Stimulated activated CD8-positive, alpha-beta memory T cell treated with anti-CD3 and anti-CD28 coated beads, Interleukin-15, amount 100 ng/mL, for 48 hours (primary cell): ENCODE data around the gene SUPT3H.

Experiments used
- DNase-seq, 2 donors: peaks; one replicate each; pipeline ENCODE4 v3.0.0-alpha.2; 2020; ENCODE audit warnings: low read depth in 2 of 2

SUPT3H gene

DNA sequence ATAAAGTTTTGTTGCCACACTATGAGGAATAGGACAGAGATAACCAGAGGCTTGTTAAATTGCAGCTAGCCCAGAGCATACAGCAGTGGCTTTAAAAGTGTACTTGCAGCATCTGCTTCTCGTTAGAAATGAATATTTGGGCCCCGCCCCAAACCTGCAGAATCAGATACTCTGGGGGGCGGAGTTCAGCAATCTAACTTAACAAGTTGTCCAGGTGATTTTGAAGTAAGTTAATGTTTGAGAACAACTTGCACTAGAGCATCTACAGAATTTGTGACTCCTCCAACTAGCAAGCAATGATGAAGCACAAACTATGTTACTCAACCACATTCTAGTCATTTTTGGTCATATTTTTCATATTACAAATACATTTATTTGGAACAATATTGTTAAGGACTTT, 10.6 kb upstream of the SUPT3H start:
- DNase-seq: no peak

DNA sequence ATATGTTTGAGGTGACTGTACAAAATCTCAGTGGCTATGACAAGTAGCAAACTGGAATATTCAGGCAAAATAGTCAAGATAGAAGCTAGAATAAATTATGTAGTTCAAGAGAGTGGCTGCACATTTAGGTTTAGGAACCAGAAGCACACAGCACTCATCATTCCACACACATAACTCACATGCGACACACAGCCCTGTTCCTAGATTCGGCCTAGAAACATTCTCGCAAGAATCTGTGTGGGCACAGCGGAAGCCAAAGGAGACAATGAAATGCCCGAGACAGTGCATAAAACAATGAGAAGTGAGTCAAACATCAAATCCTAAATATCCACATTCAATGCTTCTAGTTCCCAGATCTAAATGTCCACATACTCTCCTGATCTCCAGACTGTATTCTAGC, 9.5 kb upstream of the SUPT3H start:
- DNase-seq: no peak

DNA sequence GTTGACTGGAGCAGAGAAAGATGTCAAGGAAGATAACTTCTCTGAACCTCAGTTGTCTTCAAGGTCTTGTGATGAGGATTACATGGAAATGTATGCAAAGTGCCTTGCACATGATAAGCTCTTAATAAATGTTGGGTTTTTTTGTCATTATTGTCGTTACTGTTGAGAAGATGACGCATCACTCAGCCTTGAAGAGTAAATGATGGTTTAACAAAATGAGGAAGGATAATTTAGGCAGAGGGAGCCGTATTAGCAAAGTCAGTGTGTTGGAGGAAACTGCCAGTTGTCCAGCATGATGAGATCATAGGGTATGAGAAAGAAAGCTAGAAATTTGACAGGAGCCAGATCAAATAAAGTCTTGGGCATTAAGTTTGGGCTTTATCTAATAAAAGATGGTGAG, 8.8 kb upstream of the SUPT3H start:
- no peak for DNase-seq

DNA sequence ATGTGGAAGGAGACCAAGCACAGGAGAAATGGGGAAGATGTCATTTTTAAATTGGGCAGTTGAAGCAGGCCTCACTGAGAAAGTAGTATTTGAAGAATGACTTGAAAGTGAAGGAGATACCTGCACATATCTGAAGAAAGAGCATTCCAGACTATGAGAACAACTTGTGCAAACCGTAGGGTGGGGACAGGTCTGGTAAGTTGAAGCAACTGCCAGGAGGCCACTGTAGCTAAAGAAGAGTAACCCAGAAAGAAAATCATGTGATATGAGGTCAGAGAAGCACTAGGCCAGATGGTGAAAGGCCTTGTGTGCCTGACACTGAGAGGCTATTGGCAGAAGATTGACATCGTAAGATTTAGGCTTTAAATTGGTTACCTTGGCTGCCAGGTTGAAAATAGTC, 4.7 kb upstream of the SUPT3H start:
- no peak for DNase-seq

DNA sequence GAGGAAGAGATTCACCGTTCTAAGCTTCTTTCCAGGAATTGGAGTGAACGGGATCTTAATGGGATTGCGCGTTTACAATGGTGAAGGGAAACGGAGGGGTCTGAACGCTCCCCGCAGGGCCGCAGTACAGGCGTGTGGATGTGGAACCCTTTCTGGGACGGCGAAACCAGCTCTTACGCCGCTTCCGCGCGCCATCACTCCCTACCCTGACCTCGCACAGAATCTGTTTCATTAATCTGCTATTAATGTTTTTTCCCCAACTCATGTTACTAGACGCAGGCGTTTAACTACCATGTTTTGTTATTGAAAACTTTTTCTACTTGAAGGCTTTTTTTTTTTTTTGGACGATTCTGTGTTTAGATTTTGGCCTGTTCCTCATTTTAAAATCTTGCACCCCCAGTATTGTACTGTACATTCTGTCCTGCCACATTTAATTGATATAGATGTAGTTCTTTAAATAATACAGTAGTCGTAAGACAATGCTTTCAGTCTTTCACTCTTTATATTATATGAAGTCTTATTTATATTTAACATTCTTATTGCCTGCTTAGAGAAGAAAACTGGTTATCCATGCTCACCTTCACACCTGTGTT, 696 bp upstream of the SUPT3H start:
- peak; percentile 4 to 18 for DNase-seq

DNA sequence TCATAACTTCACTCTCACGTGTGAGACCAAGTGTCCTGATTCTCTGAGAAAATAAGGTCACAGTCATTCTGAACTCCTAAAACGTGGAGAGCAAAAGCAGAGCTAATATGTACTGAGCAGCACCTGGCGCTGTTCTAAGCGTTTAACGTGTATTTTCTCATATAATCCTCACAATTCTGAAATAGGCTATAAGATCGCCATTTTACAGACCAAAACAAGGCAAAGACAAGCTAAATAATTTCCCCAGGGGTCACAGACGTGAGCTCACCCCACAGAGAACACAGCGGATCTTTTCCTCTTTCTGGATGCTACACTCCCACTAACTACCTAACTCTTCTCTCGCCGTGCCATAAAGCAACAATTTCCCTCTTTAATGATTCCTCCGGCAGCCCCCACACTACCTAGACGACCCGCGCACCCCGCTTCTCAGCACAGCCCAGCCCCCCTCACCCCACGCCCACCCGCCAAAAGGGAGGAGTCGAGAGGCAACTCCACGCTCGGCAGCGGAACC, 636 bp downstream of the SUPT3H start:
- no peak for DNase-seq

DNA sequence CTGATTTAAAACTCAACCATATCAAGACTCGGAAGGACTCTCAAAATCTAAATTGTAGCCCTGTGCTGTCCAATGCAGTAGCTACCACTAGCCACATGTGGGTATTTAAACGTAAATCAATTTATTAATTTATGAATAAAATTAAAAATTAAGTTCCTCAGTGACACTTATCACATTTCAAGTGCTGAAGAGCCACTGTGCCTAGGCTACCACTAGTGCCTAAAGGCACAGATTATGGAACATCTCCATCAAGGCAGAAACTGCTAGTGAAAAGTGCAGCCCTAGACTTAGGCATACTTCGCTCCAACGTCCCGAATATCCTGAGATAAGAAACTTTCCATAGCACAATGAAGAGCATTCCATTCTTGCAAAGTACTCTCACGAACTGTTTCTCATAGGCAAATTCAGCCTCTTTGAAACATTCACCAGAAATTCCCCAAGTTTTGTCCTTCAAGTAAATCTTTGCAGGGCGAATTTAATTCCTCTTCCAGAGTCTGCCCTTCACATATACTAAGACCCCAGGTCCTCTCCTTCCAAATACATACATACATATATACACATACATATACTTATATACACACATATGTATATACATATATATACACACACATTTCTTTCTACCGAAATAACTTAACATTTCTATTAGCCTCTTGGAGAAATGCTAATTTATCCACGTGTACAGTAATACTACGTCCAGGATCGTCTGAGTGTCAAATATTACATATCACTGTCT, 1.3 kb downstream of the SUPT3H start:
- DNase-seq: no peak

DNA sequence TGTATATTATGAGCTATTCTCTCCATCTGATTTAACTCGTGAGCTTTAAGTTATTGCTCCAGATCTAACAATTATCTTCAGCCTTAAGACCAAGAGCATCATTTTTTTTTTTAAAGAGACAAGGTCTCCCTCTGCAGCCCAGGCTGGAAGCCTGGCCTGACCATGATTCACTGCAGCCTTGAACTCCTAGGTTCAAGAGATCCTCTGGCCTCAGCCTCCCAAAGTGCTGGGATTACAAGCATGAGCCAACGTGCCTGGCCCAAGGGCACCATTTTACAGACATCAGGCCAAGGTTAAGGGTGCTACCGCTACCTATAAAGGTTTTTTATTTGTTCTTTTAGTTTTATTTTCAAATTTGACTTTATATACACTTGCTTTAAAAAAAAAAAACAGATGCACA, 2.3 kb downstream of the SUPT3H start:
- DNase-seq: no peak

DNA sequence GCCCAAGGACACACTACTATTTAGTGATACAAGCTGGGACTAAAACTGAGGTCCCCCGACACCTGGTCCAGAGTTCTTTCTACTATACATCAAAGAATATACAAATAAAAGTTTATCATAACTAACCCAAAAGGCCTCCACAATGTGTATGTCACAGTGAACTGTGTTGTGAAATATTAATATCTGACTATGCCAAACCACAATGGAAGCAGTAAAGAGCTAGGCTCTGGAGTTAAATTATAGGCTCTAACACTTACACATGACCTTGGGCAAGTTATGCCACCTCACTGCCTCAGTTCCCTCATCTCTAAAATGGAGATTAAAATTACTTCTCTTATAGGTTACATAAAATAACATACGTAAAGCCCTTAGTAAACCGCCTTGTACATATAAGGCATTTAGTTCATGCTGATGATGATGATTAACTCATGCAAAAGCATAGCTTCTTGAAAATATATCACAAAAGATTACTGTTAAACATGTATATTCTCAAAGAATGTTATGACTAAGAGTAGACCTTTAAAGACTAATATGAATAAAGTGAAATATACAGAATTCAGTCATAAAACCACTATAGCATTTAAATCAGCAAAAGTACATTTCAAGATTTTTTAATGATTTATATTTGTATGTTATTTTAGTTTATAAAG, 5.7 kb downstream of the SUPT3H start:
- DNase-seq: no peak

DNA sequence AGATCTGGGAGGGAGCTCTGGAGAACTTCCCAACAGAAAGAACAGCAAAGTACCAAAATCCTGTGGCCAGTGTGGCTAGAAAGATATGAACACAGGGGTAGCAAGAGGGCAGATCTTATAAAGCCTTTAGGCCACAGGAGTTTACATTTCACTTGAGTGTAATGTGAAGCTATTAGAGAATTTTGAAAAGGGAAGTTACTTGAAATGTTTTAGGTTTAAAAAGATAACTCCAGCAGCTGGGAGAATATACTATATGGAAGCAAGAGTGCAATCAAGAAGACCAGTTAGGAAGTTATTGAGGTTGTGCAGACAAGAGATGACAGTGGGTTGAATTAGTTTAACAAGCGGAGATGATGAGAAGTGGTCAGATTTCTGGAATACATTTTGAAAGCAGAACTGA, 7.9 kb downstream of the SUPT3H start:
- DNase-seq: no peak

DNA sequence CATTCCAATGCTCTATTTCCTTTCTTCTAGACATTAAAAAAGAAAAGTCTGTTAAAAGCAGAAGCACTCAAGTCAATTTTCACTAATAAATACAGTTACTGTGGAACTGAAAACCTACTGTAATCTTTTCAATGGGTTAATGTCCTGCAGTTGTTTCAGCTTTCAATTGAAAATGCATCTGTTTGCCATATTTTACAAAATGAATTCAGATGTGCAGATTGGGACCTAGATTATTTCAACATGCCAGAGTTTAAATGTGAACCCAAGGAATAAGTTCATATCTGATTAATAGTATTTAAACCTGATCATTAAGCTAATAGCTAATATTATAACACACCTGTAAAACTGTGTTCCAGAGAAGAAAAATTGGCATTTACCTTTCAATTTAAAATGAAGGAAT, 9.7 kb downstream of the SUPT3H start:
- DNase-seq: no peak

DNA sequence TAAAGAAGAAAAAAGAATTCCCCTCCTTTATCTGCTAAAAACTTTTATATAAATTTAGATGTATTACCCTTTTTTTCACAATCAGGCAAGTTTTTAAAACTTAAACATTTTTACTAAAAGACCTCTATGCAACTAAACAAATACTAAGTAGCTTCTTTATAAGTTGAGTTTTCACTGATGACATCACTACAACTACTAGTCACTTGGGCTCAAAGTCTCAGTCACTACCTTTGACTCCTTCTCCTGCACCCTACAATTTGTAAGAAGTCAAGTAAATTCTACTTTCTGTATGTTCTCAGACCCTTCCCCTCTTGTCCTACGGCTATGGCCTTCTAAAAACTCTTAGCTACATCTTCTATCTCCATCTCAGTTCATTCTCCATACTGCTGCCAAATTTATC, 11.2 kb downstream of the SUPT3H start:
- no peak for DNase-seq

DNA sequence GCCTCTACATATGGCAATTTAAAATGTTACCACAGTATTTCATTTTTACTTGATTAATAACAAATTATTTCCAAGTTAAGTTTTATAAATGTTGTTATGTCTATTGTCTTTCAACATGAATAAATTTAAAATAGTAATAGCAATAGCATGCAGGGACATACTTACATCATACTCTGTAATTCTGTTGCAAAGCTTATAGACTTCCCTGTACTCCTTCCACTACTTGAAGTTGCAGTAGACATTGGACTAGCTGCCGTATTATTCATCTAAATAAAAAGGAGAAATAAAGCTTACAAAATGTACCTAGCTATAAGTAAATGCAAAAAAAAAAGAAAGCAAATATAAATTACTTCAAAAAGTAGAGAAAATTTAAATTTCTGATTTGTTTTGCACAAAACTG, 12.7 kb downstream of the SUPT3H start:
- DNase-seq: no peak

DNA sequence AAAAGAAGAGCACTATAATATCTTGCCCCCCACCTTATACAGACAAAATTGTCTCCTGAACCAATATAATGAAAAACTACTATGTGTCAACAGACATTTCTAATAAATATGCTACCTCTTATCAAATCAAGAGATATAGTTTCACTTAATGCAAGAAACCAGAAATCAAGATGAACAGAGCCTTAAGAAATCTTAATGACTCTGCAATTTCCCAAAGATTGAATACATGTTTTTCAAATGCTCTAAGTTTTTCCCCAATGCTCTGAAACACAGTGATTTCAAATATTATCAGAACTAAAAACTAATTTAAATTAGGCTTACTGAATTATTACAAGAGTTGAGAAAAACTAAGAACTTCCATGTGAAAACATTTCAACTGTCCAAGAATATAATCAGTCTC, 13.3 kb downstream of the SUPT3H start:
- DNase-seq: no peak

DNA sequence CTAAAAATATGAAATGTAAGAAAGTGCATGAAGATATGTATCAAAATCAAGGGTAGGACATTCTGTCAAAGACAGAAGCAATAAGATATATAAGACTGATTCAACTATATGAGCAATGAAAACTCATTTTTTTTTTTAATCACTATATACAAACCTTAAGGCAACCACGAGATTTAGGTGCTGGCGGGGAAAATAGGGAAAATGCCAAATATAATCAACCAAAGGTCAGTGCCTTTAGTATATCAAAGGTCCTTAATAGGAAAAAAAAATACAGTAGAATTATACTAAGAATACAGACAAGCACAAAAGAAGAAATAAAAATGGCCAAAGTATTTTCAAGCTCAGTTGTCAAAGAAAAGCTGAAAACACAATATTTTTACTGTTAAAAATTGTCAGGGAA, 24.1 kb downstream of the SUPT3H start:
- no peak for DNase-seq

DNA sequence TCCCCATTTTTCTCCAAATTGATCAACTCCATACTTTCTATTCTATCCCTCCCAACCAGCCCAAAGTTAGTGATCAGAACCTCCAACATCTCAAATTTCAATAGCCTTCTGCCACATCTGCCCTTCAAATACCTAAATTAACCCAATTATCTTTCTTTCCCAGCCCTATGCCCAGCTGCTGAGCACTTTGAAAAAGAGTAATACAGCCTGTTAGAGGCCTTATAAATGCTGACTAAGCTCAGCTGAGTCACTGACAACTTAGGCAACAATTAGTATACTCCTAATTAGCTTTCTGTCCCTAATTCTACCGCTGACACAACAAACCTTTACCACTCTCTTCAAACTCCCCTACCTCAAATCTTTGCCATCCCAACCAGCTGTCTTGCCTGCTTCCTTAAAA, 26.1 kb downstream of the SUPT3H start:
- no peak for DNase-seq

DNA sequence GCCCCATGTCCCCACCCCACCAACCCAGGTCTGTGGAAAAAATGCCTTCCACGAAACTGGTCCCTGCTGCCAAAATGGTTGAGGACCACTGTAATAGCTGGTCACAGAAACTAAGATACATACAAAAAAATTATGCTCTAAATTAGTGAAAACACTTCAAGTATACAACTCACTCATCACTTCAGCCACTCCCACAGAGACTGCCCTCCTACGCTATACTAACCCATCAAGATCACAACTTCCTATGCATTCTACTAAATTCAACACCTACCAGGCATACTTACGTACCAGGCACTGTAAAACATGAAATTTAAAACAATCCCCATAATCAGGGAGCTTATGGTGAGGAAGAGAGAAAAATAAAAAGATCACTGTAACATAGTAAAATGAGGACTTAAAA, 26.7 kb downstream of the SUPT3H start:
- no peak for DNase-seq

DNA sequence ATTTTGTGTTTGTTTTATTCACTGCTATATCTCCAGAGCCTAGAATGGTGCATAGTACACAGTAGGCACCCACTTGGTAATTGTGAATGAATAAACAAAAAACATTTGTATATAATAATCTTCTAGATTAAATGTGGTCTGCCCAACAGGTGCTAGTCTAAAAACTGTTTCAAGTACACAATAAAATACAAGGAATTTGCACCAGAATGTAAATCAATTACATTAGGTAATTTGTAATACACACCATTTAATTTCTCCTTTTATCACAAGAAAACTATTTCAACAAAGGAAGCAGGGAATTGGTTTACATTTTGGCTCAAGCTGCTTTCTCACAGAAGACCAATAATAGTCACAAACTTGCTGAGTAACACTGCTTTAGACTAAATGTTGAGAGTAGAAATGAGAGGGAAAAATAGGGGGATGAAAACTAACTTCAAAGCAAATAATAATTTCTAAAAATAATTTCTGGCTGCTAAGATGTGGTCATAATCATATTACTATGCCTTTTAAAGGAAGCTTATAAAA, 27.5 kb downstream of the SUPT3H start:
- DNase-seq: no peak

DNA sequence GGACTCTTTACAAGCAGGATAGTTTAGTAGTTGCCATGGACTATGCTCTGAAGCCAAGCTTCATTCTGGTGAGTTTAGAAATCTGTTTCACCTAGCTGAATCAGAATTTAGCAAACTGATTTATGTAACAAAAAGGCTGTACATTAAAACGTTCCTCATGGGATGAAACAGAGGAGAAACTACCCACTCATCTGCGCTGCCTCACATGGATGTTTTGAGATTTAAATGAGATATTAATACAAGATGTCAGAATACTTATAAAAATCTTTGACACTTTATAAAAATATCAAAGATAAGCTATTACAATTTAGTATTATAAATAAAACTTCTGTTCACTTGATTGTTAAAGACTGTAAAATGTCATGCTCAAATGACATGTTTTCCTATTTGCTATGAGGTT, 32.8 kb downstream of the SUPT3H start:
- DNase-seq: no peak

DNA sequence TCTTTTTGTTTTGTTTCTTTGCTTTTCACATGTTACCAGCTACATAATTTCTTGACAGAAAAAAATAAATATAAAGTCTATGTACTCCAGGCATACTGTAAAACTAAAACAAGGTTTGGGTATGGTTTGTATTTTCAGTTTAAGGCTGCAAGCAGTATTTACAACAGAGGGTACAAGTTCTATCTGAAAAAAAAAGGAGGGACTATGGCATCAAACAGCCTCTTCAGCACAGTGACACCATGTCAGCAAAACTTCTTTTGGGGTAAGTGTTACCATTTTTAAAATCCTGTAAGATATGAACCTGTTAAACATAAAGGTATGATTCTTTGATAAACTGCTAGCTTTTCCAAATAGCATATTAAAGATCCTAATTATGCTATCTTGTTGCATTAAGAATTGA, 49.2 kb downstream of the SUPT3H start:
- no peak for DNase-seq

DNA sequence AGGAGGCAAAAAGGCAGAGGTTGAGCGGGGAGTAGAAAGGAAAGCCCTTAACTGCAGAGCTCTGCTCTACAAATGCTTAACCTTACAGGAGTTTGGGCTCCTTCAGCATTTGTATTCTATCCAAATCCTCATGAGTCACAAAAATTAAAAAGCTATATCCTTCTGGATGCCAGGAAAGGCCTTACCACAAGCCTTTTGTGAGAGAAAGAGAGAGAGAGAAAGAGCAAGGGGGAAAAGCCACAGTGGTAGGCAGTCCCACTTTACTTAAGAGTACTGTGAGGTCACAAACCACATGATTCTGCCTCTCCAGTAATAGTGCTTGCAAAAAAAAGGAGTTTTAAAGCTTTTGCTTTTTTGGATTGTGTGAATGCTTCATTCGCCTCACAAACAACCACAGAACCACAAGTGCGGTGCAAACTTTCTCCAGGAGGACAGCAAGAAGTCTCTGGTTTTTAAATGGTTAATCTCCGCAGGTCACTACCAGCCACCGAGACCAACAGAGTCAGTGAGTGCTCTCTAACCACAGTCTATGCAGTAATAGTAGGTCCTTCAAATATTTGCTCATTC, 49.7 kb downstream of the SUPT3H start, which contains the start of gene RUNX2:
Gene RUNX2, plus strand, starts transcription at position 375 of the 567 bp plus-strand sequence. CDS start 397 bp downstream, outside the sequence.
- DNase-seq: no peak

DNA sequence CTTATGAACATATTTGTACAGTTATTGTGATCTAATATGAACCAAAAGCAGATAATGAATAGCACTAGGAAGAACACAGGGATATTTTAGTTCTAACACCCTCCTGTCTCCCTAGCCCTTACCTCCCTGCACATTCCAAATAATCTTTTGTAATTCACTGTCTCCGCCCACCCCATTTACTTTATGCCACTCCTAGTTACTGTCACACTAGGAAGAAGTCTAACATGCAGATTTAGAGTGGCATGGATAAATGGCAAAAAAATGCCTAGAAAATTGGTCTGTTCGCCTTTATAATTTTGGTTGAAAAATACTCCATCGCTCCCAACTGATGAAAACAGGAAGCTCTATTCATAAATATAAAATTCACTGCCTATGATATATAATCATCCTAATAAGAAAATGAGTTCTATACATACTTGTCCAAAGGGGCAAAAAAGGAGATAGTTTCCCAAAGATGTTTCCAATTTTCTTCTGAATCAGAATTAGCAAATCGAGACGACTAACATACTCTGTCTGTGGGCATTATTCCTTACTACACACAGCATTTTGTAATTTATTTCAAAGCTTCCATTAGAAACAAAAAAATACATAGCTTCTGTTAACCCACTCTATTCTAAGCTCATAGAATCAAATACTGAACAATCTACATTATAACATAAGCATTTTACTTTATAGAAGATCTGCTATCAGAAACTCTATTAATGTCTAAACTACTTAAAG, 50.9 kb downstream of the SUPT3H start:
- DNase-seq: no peak
